H1 (cell line): ENCODE measurements around the gene LRFN3. TPM values are rescaled to one million over a fixed set of nuclear protein-coding genes. Genes with fewer than 3 reads are reported as not detected.

Experiments
- SRF ChIP-seq: IDR thresholded peaks from 2 replicates; pipeline ENCODE4 v1.6.1; 2011; ENCODE audit warnings: mild to moderate bottlenecking, low read depth, low read length, moderate library complexity
- polyA plus RNA-seq, 7 experiments: library from polyadenylated mRNA; depleted of rRNA in 3 of 7; stranded (reverse) in 5 of 7; unstranded in 2 of 7; fragments of >200 nt in 5 of 7; fragments of 200-250 nt in 2 of 7; gene quantifications; 1 replicate in 5 of 7; 2 replicates in 1 of 7; 4 replicates in 1 of 7; pipeline versions ENCODE4 v1.2.1 to v1.2.3, GENCODE V29; 2011 to 2013; ENCODE audit warnings: missing spikeins in 2 of 7, mixed read lengths in 2 of 7
- total RNA-seq: library from RNA; stranded (reverse); fragmentation: NEBNext Ultra II Directional; extraction: Animal tissue kit (Norgen Biotek cat#: 25700); gene quantifications from 2 replicates; pipeline ENCODE4 v1.2.1, GENCODE V29; 2021

LRFN3 gene
- total and polyA plus RNA-seq, 2 of the 8 experiments (the other 6 are each of a cell fraction or from before 2014, with no cell fraction given), result 4.6 to 16.8 TPM

DNA sequence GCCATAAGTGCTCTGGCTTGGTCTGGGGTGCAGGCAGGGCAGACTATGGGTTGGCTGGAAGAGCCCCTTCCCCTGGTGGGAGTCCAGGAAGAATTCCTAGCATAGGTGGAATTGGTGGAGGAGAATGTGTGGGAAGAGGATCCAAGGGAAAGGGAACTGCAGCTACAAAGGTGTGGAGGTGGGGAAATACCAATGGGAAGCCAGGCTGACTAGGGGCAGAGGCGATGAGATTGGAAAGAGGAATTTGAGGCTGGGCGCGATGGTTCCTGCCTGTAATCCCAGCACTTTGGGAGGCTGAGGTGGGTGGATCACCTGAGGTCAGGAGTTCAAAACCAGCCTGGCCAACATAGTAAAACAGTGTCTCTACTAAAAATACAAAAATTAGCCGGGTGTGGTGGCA, 54.0 kb downstream of the LRFN3 start (continued):
- no peak for TF ChIP-seq SRF
